ENCODE results near the gene BMAL1. TPM values are rescaled to one million over a fixed set of nuclear protein-coding genes. Genes with fewer than 3 reads are reported as not detected.

BMAL1 gene
- total RNA-seq, 1 experiment from 2014 or later = 3.3 TPM

- H2AFZ ChIP-seq (ENCODE audit: low read length) = no peak overlapping the region
- H3K23me2 ChIP-seq (ENCODE audit: insufficient read length, low read depth, low read length, poor library complexity, severe bottlenecking) = no peaks in the 10 kb centered on the region
- no peak overlapping the region for H2BK120ac ChIP-seq (ENCODE audit: low read depth, low read length, poor library complexity, severe bottlenecking)
- H3K4me1 Mint-ChIP-seq = peaks cover 0 to 3% of the 10 kb centered on the region in 2 experiments; a peak in 1 of 4 replicates
- no peak overlapping the region for H4K8ac ChIP-seq (replicated peaks; ENCODE audit: insufficient read length, low read depth, low read length)
- H2BK12ac ChIP-seq (ENCODE audit: insufficient read length, low read depth, low read length) = no peak overlapping the region
- no peak overlapping the region for H3K14ac ChIP-seq (ENCODE audit: insufficient read depth, low read length)
- no peaks in the 10 kb centered on the region for H3K4me1 ChIP-seq (ENCODE audit: insufficient read depth, low read length)
- no peaks in the 10 kb centered on the region for H3K9me3 Mint-ChIP-seq
- no peak overlapping the region for H4K5ac ChIP-seq (ENCODE audit: insufficient read length, low read depth, low read length)
- no peak overlapping the region for H3K4ac ChIP-seq (ENCODE audit: low read depth, low read length)
- no peaks in the 10 kb centered on the region for H3K27me3 ChIP-seq (ENCODE audit: insufficient read depth, low read length)
- H3K36me3 Mint-ChIP-seq (ENCODE audit: insufficient read depth in 1 of 3, low read depth in 3 of 3) = no peaks in the 10 kb centered on the region
- H4K91ac ChIP-seq (ENCODE audit: insufficient read length, low read depth, low read length) = no peak overlapping the region
- no peak overlapping the region for H2BK5ac ChIP-seq (ENCODE audit: insufficient read length, low read length)
- TF ChIP-seq, protein P1, sequence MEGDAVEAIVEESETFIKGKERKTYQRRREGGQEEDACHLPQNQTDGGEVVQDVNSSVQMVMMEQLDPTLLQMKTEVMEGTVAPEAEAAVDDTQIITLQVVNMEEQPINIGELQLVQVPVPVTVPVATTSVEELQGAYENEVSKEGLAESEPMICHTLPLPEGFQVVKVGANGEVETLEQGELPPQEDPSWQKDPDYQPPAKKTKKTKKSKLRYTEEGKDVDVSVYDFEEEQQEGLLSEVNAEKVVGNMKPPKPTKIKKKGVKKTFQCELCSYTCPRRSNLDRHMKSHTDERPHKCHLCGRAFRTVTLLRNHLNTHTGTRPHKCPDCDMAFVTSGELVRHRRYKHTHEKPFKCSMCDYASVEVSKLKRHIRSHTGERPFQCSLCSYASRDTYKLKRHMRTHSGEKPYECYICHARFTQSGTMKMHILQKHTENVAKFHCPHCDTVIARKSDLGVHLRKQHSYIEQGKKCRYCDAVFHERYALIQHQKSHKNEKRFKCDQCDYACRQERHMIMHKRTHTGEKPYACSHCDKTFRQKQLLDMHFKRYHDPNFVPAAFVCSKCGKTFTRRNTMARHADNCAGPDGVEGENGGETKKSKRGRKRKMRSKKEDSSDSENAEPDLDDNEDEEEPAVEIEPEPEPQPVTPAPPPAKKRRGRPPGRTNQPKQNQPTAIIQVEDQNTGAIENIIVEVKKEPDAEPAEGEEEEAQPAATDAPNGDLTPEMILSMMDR (conservative IDR thresholded peaks at IDR 0.05) = no peak
- H2BK15ac ChIP-seq (ENCODE audit: low read depth, low read length) = no peak overlapping the region
- H3K79me2 ChIP-seq (ENCODE audit: insufficient read depth, low read length) = no peaks in the 10 kb centered on the region
- H3T11ph ChIP-seq (ENCODE audit: low read length) = no peak overlapping the region
- no peak overlapping the region for H3K9ac ChIP-seq (ENCODE audit: extremely low read depth, insufficient read length, low read length)
- no peak for DNase-seq
- H3K27me3 Mint-ChIP-seq (ENCODE audit: low read depth) = peaks cover 3% of the 10 kb centered on the region; the same call in 1 of the 2 replicates
- no peak overlapping the region for H2AK5ac ChIP-seq (ENCODE audit: insufficient read length, low read length)
- no peaks in the 10 kb centered on the region for H4K20me1 ChIP-seq (ENCODE audit: control insufficient read depth, insufficient read depth, insufficient read length)
- H3K4me2 ChIP-seq (ENCODE audit: insufficient read depth, insufficient read length, low read length) = no peak overlapping the region
- WGBS (ENCODE audit: extremely low coverage, insufficient read length, low lambda C conversion rate) = no CpG with 5 or more reads among the region's 2 CpGs
- H3K23ac ChIP-seq (ENCODE audit: insufficient read length, low read depth, low read length) = no peak overlapping the region
- no peaks in the 10 kb centered on the region for H3K79me1 ChIP-seq (ENCODE audit: insufficient read depth, low read depth, low read length, poor library complexity, severe bottlenecking)
- H3K56ac ChIP-seq (ENCODE audit: insufficient read length, low read depth, low read length) = no peak overlapping the region
- no peaks in the 10 kb centered on the region for H3K9me3 ChIP-seq (ENCODE audit: control insufficient read depth, low read depth, low read length)
- H3K27ac ChIP-seq (ENCODE audit: insufficient read length, low read depth, low read length) = no peak overlapping the region
- no peak overlapping the region for H2BK20ac ChIP-seq (ENCODE audit: low read depth, low read length, poor library complexity, severe bottlenecking)
- H3K4me3 Mint-ChIP-seq = no peak overlapping the region
- no peak overlapping the region for H3K27ac Mint-ChIP-seq
- no peak overlapping the region for H3K18ac ChIP-seq (ENCODE audit: insufficient read length, low read depth, low read length)
These were observed 25.6 kb upstream of the BMAL1 start for GRCh38 chr11:13251966-13252365.
